ENCODE data around the gene OR8B4. TPM values are rescaled to one million over a fixed set of nuclear protein-coding genes. Genes with fewer than 3 reads are reported as not detected.
"Not testable (repeated sequence)": the region's sequence is repeated elsewhere in the genome, so short reads cannot be mapped to it uniquely, and the experiment has no call there.

OR8B4 gene, protein sequence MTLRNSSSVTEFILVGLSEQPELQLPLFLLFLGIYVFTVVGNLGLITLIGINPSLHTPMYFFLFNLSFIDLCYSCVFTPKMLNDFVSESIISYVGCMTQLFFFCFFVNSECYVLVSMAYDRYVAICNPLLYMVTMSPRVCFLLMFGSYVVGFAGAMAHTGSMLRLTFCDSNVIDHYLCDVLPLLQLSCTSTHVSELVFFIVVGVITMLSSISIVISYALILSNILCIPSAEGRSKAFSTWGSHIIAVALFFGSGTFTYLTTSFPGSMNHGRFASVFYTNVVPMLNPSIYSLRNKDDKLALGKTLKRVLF
- not detected in 2 replicates for total RNA-seq (2014; rRNA removed; shearing (Covaris generic))
- not detected in 2 replicates for polyA plus RNA-seq (2015; cell fraction: cytosol; rRNA removed)
- polyA plus RNA-seq (2015; cell fraction: nucleus; rRNA removed) = not detected in 2 replicates

DNA sequence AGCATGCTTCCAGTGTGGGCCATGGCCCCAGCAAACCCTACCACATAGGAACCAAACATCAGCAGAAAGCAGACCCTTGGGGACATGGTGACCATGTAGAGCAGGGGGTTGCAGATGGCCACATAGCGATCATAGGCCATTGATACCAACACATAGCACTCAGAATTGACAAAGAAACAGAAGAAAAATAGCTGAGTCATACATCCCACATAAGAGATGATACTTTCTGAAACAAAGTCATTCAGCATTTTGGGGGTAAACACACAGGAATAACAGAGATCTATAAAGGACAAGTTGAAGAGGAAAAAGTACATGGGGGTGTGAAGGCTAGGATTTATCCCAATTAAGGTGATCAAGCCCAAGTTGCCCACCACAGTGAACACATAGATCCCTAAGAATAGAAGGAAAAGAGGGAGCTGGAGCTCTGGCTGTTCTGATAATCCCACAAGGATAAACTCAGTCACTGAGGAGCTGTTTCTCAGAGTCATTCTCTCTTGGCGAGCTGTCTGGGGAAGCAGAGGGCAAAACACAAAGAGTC lies at the start of gene OR8B4:
TSS of gene OR8B4 (minus strand) at position 488 of the 538 bp plus-strand sequence. CDS start at position 488, 0 bp downstream.
- in situ Hi-C loops (cut with HindIII; ENCODE audit: low pct_unique_long_range_greater_than_20kb, low sequenced_read_pairs) = no loop called here
- DNase-seq (ENCODE audit: low read depth, low spot score) = no peak

DNA sequence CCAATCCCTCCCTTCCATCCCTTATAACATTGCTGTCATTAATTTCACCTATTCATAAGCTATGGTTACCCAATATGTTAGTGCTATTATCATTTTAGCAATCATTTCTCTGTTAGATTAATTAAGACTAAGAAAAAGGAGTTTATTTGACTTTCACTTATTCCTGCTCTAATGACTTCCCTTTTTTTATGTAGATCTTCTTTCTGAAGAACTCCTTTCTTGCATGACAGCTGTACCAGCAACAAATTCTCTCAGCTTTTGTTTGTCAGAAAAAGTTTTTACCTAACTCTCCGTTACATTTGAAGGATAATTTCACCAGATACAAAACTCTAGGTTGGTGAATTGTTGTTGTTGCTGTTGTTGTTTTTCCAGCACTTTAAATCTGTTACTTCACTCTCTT lies 49.4 kb upstream of the OR8B4 start:
- no peak for DNase-seq (ENCODE audit: low read depth, low spot score)
- in situ Hi-C loops (cut with HindIII; ENCODE audit: low pct_unique_long_range_greater_than_20kb, low sequenced_read_pairs) = no loop called here

DNA sequence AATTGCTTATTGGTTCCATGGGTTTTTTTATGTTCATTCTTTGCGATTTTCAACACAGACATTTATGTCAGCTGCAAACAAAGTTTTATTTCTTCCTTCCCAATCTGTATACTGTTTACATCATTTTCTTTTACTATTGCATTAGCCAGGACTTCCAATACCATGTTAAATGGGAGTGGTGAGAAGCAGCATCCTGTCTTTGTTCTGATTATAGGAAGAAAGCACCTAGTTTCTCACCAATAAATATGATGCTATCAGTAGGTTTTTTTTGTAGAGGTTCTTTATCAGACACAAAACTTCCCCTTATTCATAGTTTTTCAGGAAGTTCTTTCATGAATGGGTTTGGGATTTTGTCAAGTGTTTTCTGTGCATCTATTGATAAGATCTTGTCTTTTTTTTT lies 48.8 kb upstream of the OR8B4 start:
- in situ Hi-C loops (cut with HindIII; ENCODE audit: low pct_unique_long_range_greater_than_20kb, low sequenced_read_pairs) = no loop called here
- no peak for DNase-seq (ENCODE audit: low read depth, low spot score)

DNA sequence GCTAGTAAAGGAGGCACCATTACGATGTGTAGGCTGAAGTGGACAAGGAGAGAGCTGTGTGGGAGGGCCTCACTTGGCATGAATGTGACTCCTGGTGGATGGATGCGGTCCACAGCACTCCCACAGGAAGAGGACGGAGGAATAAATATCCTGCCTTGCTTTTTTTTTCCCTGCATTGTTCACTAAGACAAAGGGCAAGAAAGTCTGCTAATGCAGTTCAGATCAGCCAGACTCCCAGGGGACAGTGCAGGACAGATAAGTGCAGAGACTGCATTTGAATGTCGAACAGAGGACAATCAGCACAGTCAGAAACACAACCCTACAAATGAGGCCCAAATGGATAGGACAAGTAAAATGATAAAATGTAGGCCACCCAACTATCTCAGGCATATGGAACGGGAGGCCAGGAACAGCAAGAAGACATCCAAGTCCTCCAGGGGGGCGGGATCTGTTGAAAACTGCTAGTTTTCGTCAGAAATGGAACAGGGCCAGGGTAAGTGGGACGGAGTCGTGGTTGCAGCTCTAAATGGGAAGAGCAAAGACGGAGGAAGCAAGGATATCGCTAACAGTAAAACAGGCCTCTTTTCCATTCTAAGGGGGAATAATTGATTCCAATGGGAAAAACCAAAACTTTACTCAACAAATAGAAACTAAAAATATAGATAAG lies 46.0 kb upstream of the OR8B4 start:
- no peak for DNase-seq (ENCODE audit: low read depth, low spot score)
- in situ Hi-C loops (cut with HindIII; ENCODE audit: low pct_unique_long_range_greater_than_20kb, low sequenced_read_pairs) = no loop called here

DNA sequence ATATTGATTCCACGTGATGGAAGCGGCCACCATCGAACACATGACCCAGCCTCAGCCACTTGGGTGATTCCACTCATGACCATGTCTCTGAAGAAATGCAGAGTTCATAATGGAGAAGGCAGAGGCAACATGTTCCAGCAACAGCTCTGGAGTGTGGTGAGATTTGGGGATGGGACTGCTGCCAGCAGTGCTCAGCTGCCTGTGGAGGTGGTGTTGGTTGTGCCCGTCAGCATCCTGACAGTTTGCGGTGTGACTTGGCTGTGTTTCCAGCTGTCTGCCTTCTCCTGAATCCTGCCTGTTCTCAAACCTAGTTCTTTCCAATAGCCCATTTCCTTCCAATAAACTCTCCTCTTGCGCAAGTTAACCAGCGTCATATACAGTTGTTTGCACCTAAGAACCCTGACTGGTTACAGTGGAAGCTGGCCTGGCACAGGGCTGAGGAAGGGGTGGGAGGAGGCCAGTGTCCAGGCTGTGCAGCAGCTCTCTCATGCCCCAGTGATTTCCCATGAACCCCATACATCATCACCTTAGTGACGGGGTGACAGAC lies 42.8 kb upstream of the OR8B4 start:
- DNase-seq (ENCODE audit: low read depth, low spot score) = no peak
- in situ Hi-C loops (cut with HindIII; ENCODE audit: low pct_unique_long_range_greater_than_20kb, low sequenced_read_pairs) = no loop called here

DNA sequence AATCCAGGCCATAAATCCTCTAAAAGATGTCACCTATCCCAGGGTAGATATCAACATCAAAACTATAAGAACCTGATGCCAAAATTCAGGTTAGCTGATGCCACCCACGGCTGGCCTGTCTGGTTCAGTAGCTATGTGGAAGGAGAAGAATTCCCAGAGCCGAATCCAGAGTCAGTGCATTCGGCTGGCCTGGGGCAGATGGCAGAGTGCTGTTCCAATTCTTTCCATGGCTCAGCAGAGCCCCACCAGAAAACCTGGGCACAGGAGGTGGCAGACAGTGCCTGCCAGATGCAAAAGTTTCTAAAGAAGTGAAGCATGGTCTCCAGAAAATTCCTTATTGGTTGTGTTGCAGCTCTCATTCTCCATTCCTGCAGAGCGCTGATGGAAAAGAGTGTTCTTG lies 40.7 kb upstream of the OR8B4 start:
- no peak for DNase-seq (ENCODE audit: low read depth, low spot score)
- in situ Hi-C loops (cut with HindIII; ENCODE audit: low pct_unique_long_range_greater_than_20kb, low sequenced_read_pairs) = no loop called here

DNA sequence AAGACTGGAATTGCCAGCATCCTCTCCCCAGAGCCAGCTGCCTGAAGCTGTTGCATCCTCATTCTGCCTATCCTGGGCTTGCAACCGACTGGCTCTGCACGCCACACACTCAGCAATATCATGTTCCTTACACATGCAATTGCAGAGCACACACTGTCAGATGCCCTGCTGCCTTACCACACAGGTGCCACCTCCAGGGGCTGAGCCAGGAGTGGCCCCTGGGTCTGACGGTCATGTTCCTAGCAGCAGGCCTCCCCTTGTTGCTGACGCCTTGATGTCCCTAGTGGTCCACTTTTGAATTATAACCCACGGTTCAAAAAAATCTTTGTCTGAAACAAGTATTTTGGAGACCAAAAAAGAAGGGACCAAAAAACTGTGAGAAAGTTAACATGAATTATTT lies 39.3 kb upstream of the OR8B4 start:
- no peak for DNase-seq (ENCODE audit: low read depth, low spot score)
- in situ Hi-C loops (cut with HindIII; ENCODE audit: low pct_unique_long_range_greater_than_20kb, low sequenced_read_pairs) = no loop called here

DNA sequence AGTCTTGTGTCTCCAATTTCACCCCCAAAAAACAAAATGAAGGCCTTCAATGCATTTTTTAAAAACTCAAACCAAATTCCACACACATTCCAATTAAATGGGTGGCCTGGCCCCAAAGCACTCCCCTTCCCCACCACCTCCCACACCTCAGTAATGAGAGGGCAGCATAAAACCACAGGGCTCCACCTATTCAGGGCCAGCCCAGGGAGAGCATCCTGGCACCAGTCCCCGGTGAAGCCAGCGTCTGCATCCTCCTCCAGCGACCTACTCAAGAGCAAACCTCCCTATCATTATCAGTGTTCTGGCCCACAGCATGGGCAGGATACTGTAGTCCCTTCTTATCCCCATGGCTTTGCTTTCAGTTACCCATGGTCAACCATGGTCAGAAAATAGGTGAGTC lies 38.7 kb upstream of the OR8B4 start:
- in situ Hi-C loops (cut with HindIII; ENCODE audit: low pct_unique_long_range_greater_than_20kb, low sequenced_read_pairs) = no loop called here
- DNase-seq (ENCODE audit: low read depth, low spot score) = no peak

DNA sequence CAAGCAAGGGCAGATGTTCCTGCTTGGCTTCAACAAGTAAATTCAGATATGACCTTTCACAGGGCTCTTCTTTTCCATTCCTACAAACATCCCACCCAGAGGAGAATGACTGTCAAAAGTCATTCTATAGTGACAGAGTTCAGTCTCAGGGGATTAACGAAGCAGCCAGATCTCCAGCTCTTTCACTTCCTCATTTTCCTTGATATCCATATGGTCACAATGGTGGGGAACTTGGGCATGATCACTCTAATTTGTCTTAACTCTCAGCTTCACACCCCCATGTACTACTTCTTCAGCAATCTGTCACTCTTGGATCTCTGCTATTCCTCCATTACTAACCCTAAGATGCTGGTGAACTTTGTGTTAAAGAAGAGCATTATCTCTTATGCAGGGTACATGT lies 35.8 kb upstream of the OR8B4 start:
- no peak for DNase-seq (ENCODE audit: low read depth, low spot score)
- in situ Hi-C loops (cut with HindIII; ENCODE audit: low pct_unique_long_range_greater_than_20kb, low sequenced_read_pairs) = no loop called here

DNA sequence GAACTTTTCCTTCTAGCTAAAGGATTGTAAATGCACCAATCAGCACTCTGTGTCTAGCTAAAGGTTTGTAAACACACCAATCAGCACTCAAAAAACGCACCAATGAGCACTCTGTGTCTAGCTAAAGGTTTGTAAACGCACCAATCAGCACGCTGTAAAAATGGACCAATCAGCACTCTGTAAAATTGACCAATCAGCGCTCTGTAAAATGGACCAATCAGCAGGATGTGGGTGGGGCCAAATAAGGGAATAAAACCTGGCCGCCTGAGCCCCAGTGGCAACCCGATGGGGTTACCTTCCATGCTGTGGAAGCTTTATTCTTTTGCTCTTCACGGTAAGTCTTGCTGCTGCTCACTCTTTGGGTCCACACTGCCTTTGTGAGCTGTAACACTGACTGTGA lies 34.7 kb upstream of the OR8B4 start:
- DNase-seq (ENCODE audit: low read depth, low spot score) = not testable (repeated sequence)

DNA sequence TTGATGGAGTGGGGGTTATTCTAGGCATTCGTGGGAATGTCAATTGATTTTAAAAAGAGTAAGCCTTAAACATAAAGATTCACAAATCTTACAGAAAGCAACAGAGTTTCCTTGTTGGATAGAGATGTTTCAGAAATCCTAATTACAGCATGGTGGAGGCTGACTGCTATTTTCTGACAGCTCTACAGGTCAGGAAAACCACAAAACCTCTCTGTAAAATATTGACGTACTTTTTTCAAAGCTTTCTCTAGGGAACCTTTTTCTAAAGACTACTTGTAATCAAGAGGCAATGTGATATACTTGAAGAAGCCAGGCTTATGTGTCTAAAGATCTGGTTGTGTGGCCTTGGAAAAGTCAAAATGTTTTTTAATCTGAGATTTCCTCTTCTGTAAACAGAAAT lies 29.9 kb upstream of the OR8B4 start:
- in situ Hi-C loops (cut with HindIII; ENCODE audit: low pct_unique_long_range_greater_than_20kb, low sequenced_read_pairs) = no loop called here

More for the DNA sequence above, 34.7 kb upstream of the OR8B4 start:
- in situ Hi-C loops (cut with HindIII; ENCODE audit: low pct_unique_long_range_greater_than_20kb, low sequenced_read_pairs) = not testable (repeated sequence)

DNA sequence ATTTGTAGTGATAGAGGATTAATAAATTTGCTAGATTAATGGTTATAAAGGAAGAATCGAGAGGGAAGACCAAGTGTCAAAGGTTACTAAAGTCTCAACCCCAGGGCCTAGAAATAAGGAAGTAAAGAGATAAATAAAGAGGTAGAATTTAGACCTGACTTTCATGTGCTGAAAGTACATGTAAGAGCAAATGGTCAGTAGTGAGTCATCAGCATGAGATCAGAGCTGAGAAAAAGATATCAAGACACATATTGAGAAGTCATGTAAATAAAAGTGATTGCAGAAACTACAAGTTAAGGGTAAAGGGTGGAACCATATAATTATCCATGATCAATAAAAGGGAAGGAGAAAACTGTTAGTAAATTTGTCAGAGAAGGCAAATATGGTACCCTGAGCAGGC lies 22.2 kb upstream of the OR8B4 start:
- in situ Hi-C loops (cut with HindIII; ENCODE audit: low pct_unique_long_range_greater_than_20kb, low sequenced_read_pairs) = no loop called here
- no peak for DNase-seq (ENCODE audit: low read depth, low spot score)

More for the DNA sequence above, 29.9 kb upstream of the OR8B4 start:
- DNase-seq (ENCODE audit: low read depth, low spot score) = no peak

DNA sequence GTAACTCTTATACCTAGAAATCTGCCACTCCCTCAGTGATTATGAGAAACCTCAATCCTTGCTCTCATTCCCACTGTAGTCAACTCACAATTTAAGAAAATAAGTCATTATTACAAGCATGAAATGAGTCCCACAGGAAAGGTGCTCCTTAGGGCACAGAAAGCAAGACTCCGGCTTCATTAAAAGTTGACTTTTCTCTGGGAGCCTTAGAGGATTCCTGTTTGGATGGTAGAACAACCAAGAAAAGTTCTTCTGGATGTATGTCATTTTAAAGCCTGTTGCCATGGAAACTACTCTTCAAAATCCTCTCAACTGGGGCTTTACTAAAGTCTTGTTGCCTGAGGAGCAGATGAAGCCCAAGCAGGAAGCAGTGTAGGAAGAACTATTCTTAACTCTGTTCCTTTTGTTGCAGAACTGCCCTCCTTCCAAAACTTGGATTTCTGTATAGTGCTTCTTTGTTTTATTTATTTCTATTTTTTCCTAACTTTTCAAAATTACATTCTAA lies 21.0 kb upstream of the OR8B4 start, which contains the start of gene OR8B8:
TSS of gene OR8B8 (minus strand) at position 51 of the 505 bp plus-strand sequence. CDS start 4,611 bp downstream, outside the sequence.
- DNase-seq (ENCODE audit: low read depth, low spot score) = no peak
- in situ Hi-C loops (cut with HindIII; ENCODE audit: low pct_unique_long_range_greater_than_20kb, low sequenced_read_pairs) = no loop called here

DNA sequence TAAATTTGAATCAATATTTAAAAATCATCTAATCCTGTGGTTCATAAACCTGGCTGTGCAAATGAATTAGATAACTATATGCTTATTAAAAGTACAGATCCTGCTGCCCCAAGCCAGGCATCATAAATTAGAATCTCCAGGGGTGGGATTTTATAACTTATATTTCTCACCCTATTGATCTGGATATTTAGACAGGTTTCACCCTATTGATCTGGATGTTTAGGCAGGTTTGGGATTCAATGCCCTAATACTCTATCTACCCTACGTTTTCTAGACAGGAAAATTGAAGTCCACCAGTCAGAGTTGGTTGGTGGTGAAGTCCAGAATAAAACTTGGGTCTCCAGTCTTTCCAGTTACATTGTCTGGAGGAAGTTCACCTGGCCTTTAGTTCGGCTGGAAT lies 18.2 kb upstream of the OR8B4 start:
- DNase-seq (ENCODE audit: low read depth, low spot score) = no peak
- in situ Hi-C loops (cut with HindIII; ENCODE audit: low pct_unique_long_range_greater_than_20kb, low sequenced_read_pairs) = no loop called here

DNA sequence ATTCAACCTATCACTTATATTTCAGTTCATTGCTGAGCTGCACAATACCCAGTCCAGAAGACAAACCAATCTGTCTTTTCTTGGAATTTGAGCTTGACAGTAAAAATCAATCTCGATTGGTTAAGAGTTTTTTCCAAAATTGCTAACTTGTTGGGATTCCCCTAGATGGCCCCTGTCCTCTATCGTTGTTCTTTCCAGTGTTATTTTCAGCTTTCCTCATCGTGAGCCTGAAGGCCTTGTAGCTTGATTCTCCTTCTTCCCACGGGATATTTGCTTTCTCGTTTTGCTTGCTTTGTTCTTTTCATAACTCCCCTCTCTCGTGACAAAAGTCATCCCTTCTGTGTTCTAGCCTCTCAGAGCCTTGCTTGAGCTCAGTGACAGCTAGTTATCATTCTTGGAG lies 17.8 kb upstream of the OR8B4 start:
- no peak for DNase-seq (ENCODE audit: low read depth, low spot score)
- in situ Hi-C loops (cut with HindIII; ENCODE audit: low pct_unique_long_range_greater_than_20kb, low sequenced_read_pairs) = no loop called here

DNA sequence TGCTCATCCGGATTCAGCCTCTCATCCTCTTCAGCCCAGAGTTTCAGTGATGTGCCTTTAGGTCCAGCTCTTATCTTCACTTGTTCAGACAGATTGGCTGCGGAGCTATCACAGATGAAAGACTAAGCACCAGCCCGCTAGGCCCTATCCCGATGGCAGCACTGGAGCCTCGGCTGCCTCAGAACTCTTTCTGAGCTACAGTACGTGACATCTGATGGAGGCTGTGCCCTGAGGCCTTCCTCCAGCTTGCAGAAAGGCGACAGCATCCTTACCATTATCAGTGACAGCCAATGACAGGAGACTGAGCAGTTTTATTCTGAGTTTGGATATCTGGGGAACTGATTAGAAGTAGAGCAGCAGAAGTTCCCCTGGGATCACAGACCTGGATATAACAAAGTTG lies 16.8 kb upstream of the OR8B4 start:
- DNase-seq (ENCODE audit: low read depth, low spot score) = no peak
- in situ Hi-C loops (cut with HindIII; ENCODE audit: low pct_unique_long_range_greater_than_20kb, low sequenced_read_pairs) = no loop called here

DNA sequence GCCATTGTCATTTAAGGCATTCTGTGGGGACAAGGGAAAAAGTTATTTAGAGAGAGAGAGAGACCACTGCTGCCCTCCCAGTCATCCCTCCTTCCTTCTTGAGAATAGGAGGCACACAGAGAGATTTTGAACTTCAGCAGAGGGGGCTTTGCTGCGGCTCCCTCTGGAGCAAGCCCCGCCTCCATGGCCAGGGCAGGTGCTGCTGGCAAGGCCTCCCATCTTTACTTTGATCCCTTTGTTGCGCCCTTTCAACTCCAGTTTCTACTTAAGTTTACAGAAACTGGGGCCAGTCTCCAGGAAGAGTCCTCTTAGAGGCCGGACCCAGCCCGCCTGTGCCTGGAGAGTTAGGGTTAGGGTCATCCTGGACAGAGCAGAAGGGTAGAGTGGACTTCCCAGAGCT lies 16.4 kb upstream of the OR8B4 start:
- no peak for DNase-seq (ENCODE audit: low read depth, low spot score)
- in situ Hi-C loops (cut with HindIII; ENCODE audit: low pct_unique_long_range_greater_than_20kb, low sequenced_read_pairs) = no loop called here

DNA sequence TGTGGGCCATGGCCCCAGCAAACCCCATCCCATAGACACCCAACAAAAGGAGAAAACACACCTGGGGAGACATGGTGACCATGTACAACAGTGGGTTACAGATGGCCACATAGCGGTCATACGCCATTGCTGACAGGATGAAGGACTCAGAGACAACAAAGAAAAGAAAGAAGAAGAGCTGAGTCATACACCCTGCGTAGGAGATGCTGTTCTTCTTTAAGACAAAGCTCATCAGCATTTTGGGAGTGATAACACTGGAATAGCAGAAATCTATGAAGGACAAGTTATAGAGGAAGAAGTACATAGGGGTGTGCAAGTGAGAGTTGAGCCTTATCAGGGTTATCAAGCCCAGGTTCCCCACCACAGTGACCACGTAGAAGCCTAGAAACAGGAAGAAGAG lies 15.9 kb upstream of the OR8B4 start:
- no peak for DNase-seq (ENCODE audit: low read depth, low spot score)
- in situ Hi-C loops (cut with HindIII; ENCODE audit: low pct_unique_long_range_greater_than_20kb, low sequenced_read_pairs) = no loop called here

Data from SK-MEL-5 (cell line).